Kidney capillary endothelial cell (primary cell): ENCODE data around the gene MPRIP.

Experiments used
- DNase-seq: peaks from one replicate; pipeline ENCODE4 v3.0.0-alpha.2; 2018; ENCODE audit warnings: low spot score

MPRIP gene

GRCh38 chr17:17070931-17071330 lies 28.7 kb downstream of the MPRIP start:
- DNase-seq = no peak

DNA sequence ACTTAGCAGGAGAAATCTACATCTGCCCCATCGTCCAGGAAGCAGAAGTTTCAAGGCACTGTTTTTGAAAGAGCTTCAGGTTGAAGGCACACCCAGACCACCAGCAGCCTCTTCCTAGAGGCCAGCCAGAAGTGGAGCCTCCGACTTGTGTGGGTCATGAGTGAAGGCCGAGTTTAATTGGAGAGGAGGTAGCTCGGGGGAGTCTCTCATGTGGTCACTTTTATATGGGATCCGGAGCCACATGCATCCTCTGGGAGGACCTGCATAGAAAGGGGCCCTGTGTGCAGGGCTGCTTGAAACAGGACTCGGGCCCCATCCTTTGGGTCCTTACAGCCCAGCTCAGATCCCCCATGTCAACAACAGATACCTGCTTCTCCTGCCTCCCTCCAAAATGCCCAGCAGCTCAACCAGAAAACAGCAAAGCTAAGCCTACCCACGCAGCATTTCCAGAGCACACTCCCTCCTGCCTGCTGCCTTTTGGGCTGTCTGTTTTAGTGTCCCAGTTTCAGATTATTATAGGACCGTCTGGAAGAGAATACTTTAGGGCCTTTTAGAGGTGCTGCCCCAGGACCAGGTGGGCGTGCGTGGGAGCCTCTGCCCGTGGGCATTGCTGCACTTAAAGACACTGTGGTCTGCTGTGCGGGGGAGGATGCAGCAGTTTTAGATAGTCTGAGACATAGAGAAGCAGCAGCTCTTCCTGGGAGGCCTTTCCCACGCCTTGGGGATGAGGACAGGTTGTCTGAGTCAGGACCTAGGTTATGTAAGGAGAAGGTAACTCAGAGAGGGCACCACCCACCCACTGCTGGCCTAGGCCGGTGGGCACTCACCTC lies 29.5 kb downstream of the MPRIP start:
- no peak for DNase-seq

DNA sequence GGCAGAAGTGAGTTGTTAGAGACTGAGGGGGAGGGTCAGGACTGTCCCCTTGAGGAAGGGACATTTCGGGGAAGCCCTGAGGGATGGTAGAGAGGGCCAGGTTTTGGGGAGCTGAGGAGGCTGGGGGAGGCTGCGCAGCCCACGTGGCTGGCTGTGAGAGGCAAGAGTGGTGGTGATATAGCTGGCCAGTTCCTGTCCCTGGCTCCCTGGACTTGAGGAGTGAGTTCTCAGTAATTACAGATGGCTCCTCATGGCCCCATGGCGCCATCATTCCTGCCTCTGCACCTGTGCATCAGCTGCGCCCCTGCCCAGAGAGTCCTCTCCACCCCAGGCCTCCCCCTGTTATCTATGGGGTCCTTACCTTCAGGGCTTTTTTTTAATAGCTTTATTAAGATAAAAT lies 30.3 kb downstream of the MPRIP start:
- no peak for DNase-seq

GRCh38 chr17:17073030-17073564 lies 30.8 kb downstream of the MPRIP start:
- no peak for DNase-seq

- no peak for DNase-seq
These were observed 31.5 kb downstream of the MPRIP start for GRCh38 chr17:17073581-17074403.

DNA sequence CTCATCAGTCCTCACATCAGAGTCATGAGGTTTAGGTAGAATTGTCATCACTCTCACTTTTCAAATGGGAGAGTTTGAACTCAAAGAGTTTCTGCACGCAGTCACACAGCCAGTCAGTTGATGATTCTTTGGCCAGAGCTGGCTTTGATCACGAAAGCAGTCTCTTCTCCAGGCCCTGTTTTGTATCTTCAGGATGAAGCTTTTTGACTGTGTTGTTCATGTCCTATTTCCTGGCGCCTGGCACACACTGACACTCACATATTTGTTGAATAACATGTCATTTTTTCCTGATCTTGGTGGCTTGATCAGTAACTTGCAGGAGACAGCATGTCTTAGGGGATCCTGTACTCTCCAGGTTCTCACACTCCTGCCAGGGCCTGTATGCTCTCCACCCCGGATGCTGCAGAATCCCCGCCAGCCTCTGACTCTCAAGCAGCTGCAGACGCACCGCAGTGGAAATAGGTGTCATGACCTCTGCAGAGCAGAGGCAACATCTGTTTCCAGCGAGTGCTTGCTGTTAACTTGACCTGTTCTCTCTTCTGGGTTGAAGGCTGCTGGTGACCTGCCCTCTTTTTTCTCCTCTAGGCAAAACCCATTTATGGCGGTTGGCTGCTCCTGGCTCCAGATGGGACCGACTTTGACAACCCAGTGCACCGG lies 33.0 kb downstream of the MPRIP start:
- DNase-seq = peak; percentile 94

DNA sequence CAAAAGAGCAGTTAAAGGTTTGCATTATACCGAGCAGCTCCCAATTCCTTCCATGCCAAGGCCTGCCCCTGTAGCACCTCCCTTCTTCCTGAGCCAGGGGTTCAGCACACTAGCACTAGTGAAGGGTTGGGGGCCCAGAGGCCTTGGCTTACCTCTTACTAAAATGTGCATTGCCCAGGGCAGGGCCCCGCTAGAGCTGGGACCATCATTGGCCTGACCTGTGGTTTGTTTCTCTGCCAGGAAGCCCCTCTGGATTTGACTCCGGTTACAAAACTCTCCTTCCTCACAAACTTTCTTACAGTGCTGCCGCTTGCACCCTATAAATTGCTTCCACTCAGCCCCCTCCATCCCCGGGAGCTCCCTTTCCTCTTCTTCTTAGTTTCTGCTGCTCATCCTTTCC lies 33.8 kb downstream of the MPRIP start:
- DNase-seq = no peak

GRCh38 chr17:17077101-17077500 lies 34.8 kb downstream of the MPRIP start:
- DNase-seq = no peak

GRCh38 chr17:17077861-17078732 lies 35.8 kb downstream of the MPRIP start:
- no peak for DNase-seq

- DNase-seq = no peak
These were observed 36.6 kb downstream of the MPRIP start for GRCh38 chr17:17078832-17079231.

DNA sequence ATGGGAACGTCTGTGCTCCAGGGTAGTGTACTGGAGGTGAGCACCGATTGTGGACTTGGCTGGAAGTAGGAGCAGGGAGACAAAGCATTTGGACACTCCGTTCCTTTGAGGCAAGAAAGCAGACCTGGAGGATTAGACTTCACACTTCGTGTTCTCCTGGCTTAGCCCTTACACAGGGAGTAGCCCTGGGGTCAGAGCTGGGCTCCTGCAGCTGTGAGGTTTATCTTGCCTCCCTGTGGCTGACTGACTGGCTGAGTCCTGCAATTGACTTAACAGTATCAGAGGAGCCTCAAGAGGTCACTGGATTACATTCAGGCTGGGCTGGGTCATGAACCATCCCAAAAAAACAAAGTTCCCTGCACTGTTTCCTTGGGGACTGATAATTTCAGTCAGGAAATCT lies 37.1 kb downstream of the MPRIP start:
- DNase-seq = no peak

- DNase-seq = no peak
These were observed 37.5 kb downstream of the MPRIP start for GRCh38 chr17:17079761-17080160.

DNA sequence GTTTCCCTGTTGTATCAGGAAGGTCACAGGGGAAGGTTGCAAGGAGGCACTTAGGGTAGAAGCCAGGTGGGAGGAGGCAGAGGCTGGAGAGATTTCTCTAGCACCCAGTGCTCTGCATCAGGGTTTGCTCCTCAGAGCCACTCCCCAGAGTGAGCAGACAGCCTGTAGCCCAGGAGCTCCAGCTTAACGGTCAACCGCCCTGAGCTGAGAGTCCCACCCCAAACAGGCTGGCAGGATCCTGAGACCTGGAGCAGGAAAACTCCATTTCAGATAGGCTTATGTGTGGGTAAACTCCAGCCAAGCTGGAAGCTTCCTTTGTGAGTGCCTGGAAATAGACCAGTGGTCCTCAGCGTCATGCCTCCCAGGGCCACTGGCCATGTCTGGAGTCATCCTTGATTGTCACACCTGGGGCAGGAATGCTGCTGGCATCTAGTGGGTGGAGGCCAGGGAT lies 37.9 kb downstream of the MPRIP start:
- no peak for DNase-seq

GRCh38 chr17:17080781-17081180 lies 38.5 kb downstream of the MPRIP start:
- no peak for DNase-seq

DNA sequence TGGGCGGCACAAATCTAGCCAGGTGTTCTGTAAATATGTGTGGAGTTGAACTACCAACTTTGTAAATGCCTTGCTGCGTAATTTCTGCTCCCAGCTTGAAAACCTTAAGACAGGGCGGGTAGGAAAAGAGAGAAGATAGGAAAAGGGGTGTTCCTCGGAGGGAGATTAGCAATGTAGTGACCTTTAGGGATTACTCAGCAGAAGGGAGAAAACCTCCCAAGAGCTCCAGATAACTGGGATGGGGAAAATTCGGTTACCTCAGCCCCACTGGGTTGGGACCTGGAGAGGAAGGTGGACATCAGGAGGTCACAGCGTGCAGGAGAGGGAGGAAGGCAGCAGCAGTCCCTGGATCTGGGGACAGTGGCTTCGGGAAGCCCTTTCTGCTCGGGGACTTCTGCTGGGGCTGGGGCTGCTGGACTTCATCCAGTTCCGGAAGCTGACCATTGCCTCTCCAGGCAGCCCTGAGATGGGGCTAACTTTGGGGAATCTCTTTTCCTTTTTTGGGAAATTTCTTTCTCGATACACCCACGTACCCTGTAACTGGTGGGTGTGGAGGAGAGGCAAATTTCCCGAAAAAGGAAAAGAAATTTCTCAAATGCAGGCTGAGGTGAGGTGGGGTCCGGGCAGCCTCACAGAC lies 39.2 kb downstream of the MPRIP start:
- DNase-seq = no peak

DNA sequence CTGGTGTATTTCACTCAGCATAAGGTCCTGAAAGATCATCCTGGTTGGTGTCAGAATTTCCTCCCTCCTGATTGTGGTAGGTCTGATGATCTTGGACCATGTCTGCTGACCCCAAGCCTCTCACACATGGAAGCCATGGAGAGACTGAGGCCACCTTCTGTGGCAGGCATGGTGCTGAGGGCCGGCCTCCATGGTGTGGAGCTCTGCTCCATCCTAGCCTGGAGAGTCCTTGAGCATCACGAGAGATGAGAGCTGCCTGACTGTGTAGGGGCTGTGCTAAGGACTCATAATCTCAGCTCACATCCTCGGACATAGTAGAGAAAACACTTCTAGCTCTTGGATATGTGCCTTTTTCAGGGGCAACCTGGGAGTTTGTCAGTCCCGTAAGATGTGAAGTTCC lies 40.6 kb downstream of the MPRIP start:
- DNase-seq = no peak

- DNase-seq = no peak
These were observed 42.1 kb downstream of the MPRIP start for GRCh38 chr17:17084317-17084835.

DNA sequence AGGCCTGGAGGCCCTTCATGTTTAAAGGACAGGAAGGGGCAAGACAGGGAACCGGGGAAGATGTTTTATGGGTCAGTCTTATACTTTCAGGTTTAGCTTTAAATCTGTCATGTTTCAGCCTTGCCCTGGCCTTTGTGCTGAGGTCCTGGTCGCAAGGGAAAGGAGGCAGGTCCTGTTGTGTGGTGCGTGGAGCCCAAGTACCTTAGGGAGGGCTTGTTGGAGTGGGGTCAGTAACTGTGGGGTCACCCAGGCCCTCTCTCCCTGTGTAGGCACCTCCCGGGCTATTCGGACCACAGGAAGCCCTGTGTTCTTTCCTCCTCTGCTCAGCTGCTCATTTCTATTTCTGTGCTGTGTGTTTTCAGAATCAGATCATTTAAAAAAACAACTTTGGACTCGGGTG lies 42.7 kb downstream of the MPRIP start:
- DNase-seq = no peak

GRCh38 chr17:17086585-17086984 lies 44.3 kb downstream of the MPRIP start:
- no peak for DNase-seq

GRCh38 chr17:17087424-17088015 lies 45.3 kb downstream of the MPRIP start:
- DNase-seq = no peak
